ENCODE measurements around the gene AIG1.

Gene AIG1

DNA sequence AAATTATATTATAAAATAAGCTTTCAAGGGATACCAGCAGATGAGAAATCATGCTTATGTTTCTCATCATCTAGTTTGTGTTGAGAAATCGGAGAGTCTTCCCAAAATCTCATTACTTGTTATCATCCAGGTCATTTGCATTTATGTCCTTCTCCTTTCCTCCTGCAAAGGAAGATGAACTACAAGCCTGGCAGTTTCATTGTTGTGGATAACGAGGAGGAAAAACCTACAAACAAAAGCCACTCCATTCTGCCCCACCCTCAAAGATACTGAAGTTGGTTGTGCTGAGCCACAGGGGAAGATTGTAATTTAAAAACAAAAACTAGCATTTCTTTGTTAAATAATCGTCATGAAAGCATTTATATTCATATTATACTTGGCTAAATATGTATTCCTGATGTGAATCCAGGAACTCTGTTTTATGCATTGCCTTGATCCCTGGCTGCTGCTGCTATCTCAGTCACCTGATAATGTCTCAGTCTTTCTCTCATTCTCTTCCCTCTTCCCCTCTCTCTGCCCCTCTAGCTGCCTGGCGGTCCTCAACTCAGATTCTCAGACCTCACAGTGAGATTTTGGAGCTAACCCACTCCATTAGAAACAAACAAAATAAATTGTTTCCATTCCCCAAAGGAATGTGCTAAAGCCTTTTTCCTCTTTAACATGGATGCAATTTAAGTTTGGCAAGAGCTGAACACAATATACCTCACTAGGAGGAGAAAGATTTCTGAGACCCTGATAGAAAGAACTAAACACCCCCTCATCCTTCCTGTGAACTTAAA lies 204.5 kb downstream of the AIG1 start:
- Histone ChIP-seq H3K9me3 (ENCODE audit: control insufficient read depth, low read length) (no peaks in the 10 kb centered on the region), H3K27me3 (replicated peaks; ENCODE audit: control insufficient read depth, insufficient read depth, low read length, poor library complexity, severe bottlenecking) (no peaks in the 10 kb centered on the region), H3K27ac (ENCODE audit: insufficient read depth, low read length, poor library complexity, severe bottlenecking) (no peak overlapping the region), H3K4me3 (ENCODE audit: insufficient read depth, low read depth, low read length, poor library complexity, severe bottlenecking) (no peak overlapping the region), H3K36me3 (ENCODE audit: control insufficient read depth, insufficient read depth, low read length) (no peaks in the 10 kb centered on the region), H3K4me1 (ENCODE audit: control insufficient read depth, insufficient read depth, low read length, poor library complexity, severe bottlenecking) (no peaks in the 10 kb centered on the region)
- no peak for DNase-seq

- Histone ChIP-seq H3K36me3 (ENCODE audit: control insufficient read depth, insufficient read depth, low read length) (no peaks in the 10 kb centered on the region), H3K4me1 (ENCODE audit: control insufficient read depth, insufficient read depth, low read length, poor library complexity, severe bottlenecking) (no peaks in the 10 kb centered on the region), H3K27me3 (replicated peaks; ENCODE audit: control insufficient read depth, insufficient read depth, low read length, poor library complexity, severe bottlenecking) (no peaks in the 10 kb centered on the region), H3K9me3 (ENCODE audit: control insufficient read depth, low read length) (no peaks in the 10 kb centered on the region), H3K27ac (ENCODE audit: insufficient read depth, low read length, poor library complexity, severe bottlenecking) (no peak overlapping the region), H3K4me3 (ENCODE audit: insufficient read depth, low read depth, low read length, poor library complexity, severe bottlenecking) (no peak overlapping the region)
- no peak for DNase-seq
Measured at GRCh38 chr6:143267760-143268159, 207.1 kb downstream of the AIG1 start.

- DNase-seq: no peak
- no peaks in the 10 kb centered on the region for H3K9me3 ChIP-seq (ENCODE audit: control insufficient read depth, low read length)
- H3K4me3 ChIP-seq (ENCODE audit: insufficient read depth, low read depth, low read length, poor library complexity, severe bottlenecking): no peak overlapping the region
- H3K4me1 ChIP-seq (ENCODE audit: control insufficient read depth, insufficient read depth, low read length, poor library complexity, severe bottlenecking): no peaks in the 10 kb centered on the region
- H3K36me3 ChIP-seq (ENCODE audit: control insufficient read depth, insufficient read depth, low read length): no peaks in the 10 kb centered on the region
- H3K27ac ChIP-seq (ENCODE audit: insufficient read depth, low read length, poor library complexity, severe bottlenecking): no peak overlapping the region
- no peaks in the 10 kb centered on the region for H3K27me3 ChIP-seq (replicated peaks; ENCODE audit: control insufficient read depth, insufficient read depth, low read length, poor library complexity, severe bottlenecking)
Measured at GRCh38 chr6:143268439-143268838, 207.8 kb downstream of the AIG1 start.

DNA sequence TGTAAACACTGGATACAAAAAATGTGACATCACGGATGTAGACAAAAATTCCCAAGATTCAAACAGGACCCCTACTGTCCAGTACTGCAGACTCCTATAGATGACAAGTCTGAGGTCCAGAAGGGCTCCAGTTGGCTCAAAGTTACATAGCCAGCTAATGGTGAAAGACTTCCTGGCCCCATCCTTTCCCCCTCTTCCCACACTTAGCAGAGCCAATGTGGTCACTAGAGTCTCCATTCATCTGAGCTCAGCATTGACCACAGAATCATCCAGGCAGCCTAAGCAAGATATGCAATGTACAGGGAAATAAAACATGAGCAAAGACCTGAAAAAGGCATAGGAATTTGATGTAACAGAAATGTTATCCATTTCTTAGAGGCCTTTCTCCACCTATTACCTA lies 209.3 kb downstream of the AIG1 start:
- no peak for DNase-seq
- Histone ChIP-seq H3K4me3 (ENCODE audit: insufficient read depth, low read depth, low read length, poor library complexity, severe bottlenecking) (no peak overlapping the region), H3K36me3 (ENCODE audit: control insufficient read depth, insufficient read depth, low read length) (no peaks in the 10 kb centered on the region), H3K27me3 (replicated peaks; ENCODE audit: control insufficient read depth, insufficient read depth, low read length, poor library complexity, severe bottlenecking) (no peaks in the 10 kb centered on the region), H3K4me1 (ENCODE audit: control insufficient read depth, insufficient read depth, low read length, poor library complexity, severe bottlenecking) (no peaks in the 10 kb centered on the region), H3K9me3 (ENCODE audit: control insufficient read depth, low read length) (no peaks in the 10 kb centered on the region), H3K27ac (ENCODE audit: insufficient read depth, low read length, poor library complexity, severe bottlenecking) (no peak overlapping the region)

DNA sequence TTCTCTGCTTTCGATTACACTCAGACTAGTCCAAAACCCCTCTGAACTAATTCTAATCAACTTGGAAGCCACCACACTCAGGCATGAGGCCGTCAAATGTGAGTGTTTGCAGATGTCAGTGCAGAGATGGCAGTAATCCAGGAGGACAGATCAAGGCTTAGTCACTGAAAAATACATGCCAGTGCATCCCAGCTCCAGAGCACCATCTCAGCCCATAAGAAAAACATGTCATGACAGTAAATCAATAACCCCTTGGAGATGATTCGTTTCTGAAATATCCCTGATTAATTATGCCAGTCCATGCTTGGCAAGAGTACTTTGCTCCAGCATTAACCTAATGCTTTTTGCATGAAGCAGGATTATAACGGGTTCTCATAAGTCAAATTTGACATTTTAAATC lies 210.3 kb downstream of the AIG1 start:
- Histone ChIP-seq H3K9me3 (ENCODE audit: control insufficient read depth, low read length) (no peaks in the 10 kb centered on the region), H3K27me3 (replicated peaks; ENCODE audit: control insufficient read depth, insufficient read depth, low read length, poor library complexity, severe bottlenecking) (no peaks in the 10 kb centered on the region), H3K4me3 (ENCODE audit: insufficient read depth, low read depth, low read length, poor library complexity, severe bottlenecking) (no peak overlapping the region), H3K36me3 (ENCODE audit: control insufficient read depth, insufficient read depth, low read length) (no peaks in the 10 kb centered on the region), H3K27ac (ENCODE audit: insufficient read depth, low read length, poor library complexity, severe bottlenecking) (no peak overlapping the region), H3K4me1 (ENCODE audit: control insufficient read depth, insufficient read depth, low read length, poor library complexity, severe bottlenecking) (no peaks in the 10 kb centered on the region)
- no peak for DNase-seq

DNA sequence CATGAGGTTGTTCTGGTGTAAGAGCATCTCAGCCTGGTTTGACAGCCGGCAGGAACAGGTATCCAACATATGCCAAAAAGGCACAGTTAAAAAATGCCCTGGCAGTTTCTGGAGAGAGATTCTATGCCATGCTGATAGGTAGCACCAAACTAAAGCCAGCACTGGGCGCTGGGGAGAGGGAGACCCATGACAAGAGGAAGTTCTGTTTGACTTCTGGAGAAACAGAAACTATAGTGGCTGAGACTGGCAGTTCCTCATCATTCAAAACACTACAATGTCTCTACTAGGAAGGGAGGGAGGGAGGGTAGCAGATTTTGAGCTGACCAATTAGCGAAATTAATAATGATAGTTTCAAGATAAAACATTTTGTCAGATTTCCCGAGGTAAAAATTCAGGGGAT lies 215.7 kb downstream of the AIG1 start:
- H3K36me3 ChIP-seq (ENCODE audit: control insufficient read depth, insufficient read depth, low read length): no peaks in the 10 kb centered on the region
- no peak for DNase-seq
- no peaks in the 10 kb centered on the region for H3K9me3 ChIP-seq (ENCODE audit: control insufficient read depth, low read length)
- no peak overlapping the region for H3K4me3 ChIP-seq (ENCODE audit: insufficient read depth, low read depth, low read length, poor library complexity, severe bottlenecking)
- H3K4me1 ChIP-seq (ENCODE audit: control insufficient read depth, insufficient read depth, low read length, poor library complexity, severe bottlenecking): no peaks in the 10 kb centered on the region
- no peaks in the 10 kb centered on the region for H3K27me3 ChIP-seq (replicated peaks; ENCODE audit: control insufficient read depth, insufficient read depth, low read length, poor library complexity, severe bottlenecking)
- H3K27ac ChIP-seq (ENCODE audit: insufficient read depth, low read length, poor library complexity, severe bottlenecking): no peak overlapping the region

- Histone ChIP-seq H3K4me3 (ENCODE audit: insufficient read depth, low read depth, low read length, poor library complexity, severe bottlenecking) (no peak overlapping the region), H3K36me3 (ENCODE audit: control insufficient read depth, insufficient read depth, low read length) (no peaks in the 10 kb centered on the region), H3K9me3 (ENCODE audit: control insufficient read depth, low read length) (no peaks in the 10 kb centered on the region), H3K4me1 (ENCODE audit: control insufficient read depth, insufficient read depth, low read length, poor library complexity, severe bottlenecking) (no peaks in the 10 kb centered on the region), H3K27me3 (replicated peaks; ENCODE audit: control insufficient read depth, insufficient read depth, low read length, poor library complexity, severe bottlenecking) (no peaks in the 10 kb centered on the region), H3K27ac (ENCODE audit: insufficient read depth, low read length, poor library complexity, severe bottlenecking) (no peak overlapping the region)
- no peak for DNase-seq
Measured at GRCh38 chr6:143279385-143279784, 218.7 kb downstream of the AIG1 start.

DNA sequence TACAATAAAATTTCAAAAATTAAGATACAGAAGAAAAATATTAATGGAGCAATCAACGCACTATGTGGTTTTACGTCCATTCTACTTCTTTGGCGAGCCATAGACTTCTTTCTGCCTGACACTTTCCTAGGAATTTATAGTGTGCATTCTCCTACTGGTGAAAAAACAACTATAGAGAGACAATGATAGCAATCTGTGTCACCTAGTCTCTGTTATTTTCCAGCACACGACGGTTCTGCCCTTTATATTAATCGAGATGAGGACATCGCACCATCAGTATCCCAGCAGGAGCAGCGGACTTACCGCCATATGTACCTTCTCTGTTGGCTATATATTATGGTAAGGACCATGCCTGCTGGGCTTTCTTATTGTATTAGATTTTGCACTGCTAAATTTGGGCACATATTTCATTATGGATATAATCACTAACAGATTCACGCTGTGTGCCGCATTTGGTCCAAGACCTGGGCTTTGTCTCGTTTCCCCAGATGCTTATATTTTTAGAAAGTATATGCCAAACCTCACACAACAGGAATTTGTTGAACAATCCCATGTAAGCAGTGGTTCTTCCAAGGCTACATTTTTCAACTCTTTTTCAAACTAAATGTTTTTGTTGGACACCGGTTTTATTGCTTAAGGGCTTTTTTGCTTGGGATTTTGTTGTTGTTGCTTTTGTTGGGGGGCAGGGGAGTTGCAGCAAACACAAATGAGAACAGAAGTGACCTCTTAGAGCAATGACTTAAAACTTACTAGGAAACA lies 223.4 kb downstream of the AIG1 start:
- no peaks in the 10 kb centered on the region for H3K9me3 ChIP-seq (ENCODE audit: control insufficient read depth, low read length)
- DNase-seq: no peak
- H3K4me3 ChIP-seq (ENCODE audit: insufficient read depth, low read depth, low read length, poor library complexity, severe bottlenecking): no peak overlapping the region
- no peaks in the 10 kb centered on the region for H3K36me3 ChIP-seq (ENCODE audit: control insufficient read depth, insufficient read depth, low read length)
- H3K27me3 ChIP-seq (replicated peaks; ENCODE audit: control insufficient read depth, insufficient read depth, low read length, poor library complexity, severe bottlenecking): no peaks in the 10 kb centered on the region
- H3K4me1 ChIP-seq (ENCODE audit: control insufficient read depth, insufficient read depth, low read length, poor library complexity, severe bottlenecking): no peaks in the 10 kb centered on the region
- no peak overlapping the region for H3K27ac ChIP-seq (ENCODE audit: insufficient read depth, low read length, poor library complexity, severe bottlenecking)

GRCh38 chr6:143286251-143286795 lies 225.6 kb downstream of the AIG1 start:
- Histone ChIP-seq H3K27me3 (replicated peaks; ENCODE audit: control insufficient read depth, insufficient read depth, low read length, poor library complexity, severe bottlenecking) (no peaks in the 10 kb centered on the region), H3K36me3 (ENCODE audit: control insufficient read depth, insufficient read depth, low read length) (no peaks in the 10 kb centered on the region), H3K9me3 (ENCODE audit: control insufficient read depth, low read length) (no peaks in the 10 kb centered on the region), H3K4me3 (ENCODE audit: insufficient read depth, low read depth, low read length, poor library complexity, severe bottlenecking) (no peak overlapping the region), H3K4me1 (ENCODE audit: control insufficient read depth, insufficient read depth, low read length, poor library complexity, severe bottlenecking) (no peaks in the 10 kb centered on the region), H3K27ac (ENCODE audit: insufficient read depth, low read length, poor library complexity, severe bottlenecking) (no peak overlapping the region)
- no peak for DNase-seq

GRCh38 chr6:143288923-143289322 lies 228.2 kb downstream of the AIG1 start:
- H3K27ac ChIP-seq (ENCODE audit: insufficient read depth, low read length, poor library complexity, severe bottlenecking): no peak overlapping the region
- no peaks in the 10 kb centered on the region for H3K4me1 ChIP-seq (ENCODE audit: control insufficient read depth, insufficient read depth, low read length, poor library complexity, severe bottlenecking)
- H3K9me3 ChIP-seq (ENCODE audit: control insufficient read depth, low read length): no peaks in the 10 kb centered on the region
- no peak overlapping the region for H3K4me3 ChIP-seq (ENCODE audit: insufficient read depth, low read depth, low read length, poor library complexity, severe bottlenecking)
- H3K27me3 ChIP-seq (replicated peaks; ENCODE audit: control insufficient read depth, insufficient read depth, low read length, poor library complexity, severe bottlenecking): no peaks in the 10 kb centered on the region
- no peak for DNase-seq
- H3K36me3 ChIP-seq (ENCODE audit: control insufficient read depth, insufficient read depth, low read length): no peaks in the 10 kb centered on the region
